H1 (cell line): ENCODE results near the gene OR10H1. TPM values are rescaled to one million over a fixed set of nuclear protein-coding genes. Genes with fewer than 3 reads are reported as not detected.

Source experiments
- CTCF ChIA-PET: fragments of 300-600 bp; sonication (Branson Sonifier 250); formaldehyde crosslinking; loops from one replicate; lab custom pipeline; 2021; ENCODE audit not compliant: partially characterized antibody; lab: Charles Lee
- POLR2A ChIA-PET: fragments of 300-600 bp; sonication (Branson Sonifier 250); formaldehyde crosslinking; loops from one replicate; lab custom pipeline; 2021; ENCODE audit warnings: inconsistent platforms; ENCODE audit not compliant: partially characterized antibody; lab: Charles Lee
- DNase-seq, 2 experiments: peaks; one replicate each; pipeline versions ENCODE4 v3.0.0 to v3.0.0-alpha.2; 2010 to 2022; ENCODE audit warnings: low spot score in 2 of 2, low read depth in 1 of 2, mixed read lengths in 1 of 2
- FAIRE-seq: peaks from 2 replicates; lab custom pipeline; 2011; peaks lifted over from hg19 to GRCh38; lab: Jason Lieb, UNC
- H2AFZ ChIP-seq: 2 replicates; pipeline ENCODE4 v1.8.1; 2012; ENCODE audit warnings: low read length, inconsistent platforms
- H2AK5ac ChIP-seq: 2 replicates; pipeline ENCODE4 v1.6.1; 2013; ENCODE audit warnings: low read depth, low read length
- H2BK120ac ChIP-seq: replicated peaks from 2 replicates; pipeline ENCODE3; 2013; ENCODE audit warnings: low read depth, low read length, inconsistent platforms
- H2BK12ac ChIP-seq: 2 replicates; pipeline ENCODE4 v1.6.1; 2013; ENCODE audit warnings: low read depth, low read length
- H2BK15ac ChIP-seq: 2 replicates; pipeline ENCODE4 v1.6.1; 2013; ENCODE audit warnings: low read length
- H2BK20ac ChIP-seq: 2 replicates; pipeline ENCODE4 v1.6.1; 2013; ENCODE audit warnings: low read length
- H2BK5ac ChIP-seq: 2 replicates; pipeline ENCODE4 v1.6.1; 2013; ENCODE audit warnings: low read depth, low read length
- H3K14ac ChIP-seq: 2 replicates; pipeline ENCODE4 v1.6.1; 2013; ENCODE audit warnings: inconsistent platforms; ENCODE audit not compliant: insufficient read length
- H3K18ac ChIP-seq: 2 replicates; pipeline ENCODE4 v1.6.1; 2013; ENCODE audit warnings: low read length; ENCODE audit errors: extremely low read depth
- H3K23ac ChIP-seq: 2 replicates; pipeline ENCODE4 v1.6.1; 2013; ENCODE audit warnings: inconsistent platforms; ENCODE audit not compliant: insufficient read length
- H3K23me2 ChIP-seq: 2 replicates; pipeline ENCODE4 v1.6.1; 2013; ENCODE audit warnings: low read depth, low read length
- H3K27ac ChIP-seq: 2 replicates; pipeline ENCODE4 v1.6.1; 2011; ENCODE audit warnings: low read depth, low read length, inconsistent platforms
- H3K27me3 ChIP-seq, 4 experiments: replicated peaks in 1 of 4; 1 replicate in 1 of 4; 2 replicates in 3 of 4; pipeline versions ENCODE4 v1.6.1 to v1.8.1; 2011 to 2013; ENCODE audit warnings: low read length in 3 of 4, mild to moderate bottlenecking in 3 of 4, inconsistent platforms in 2 of 4, mixed read lengths in 2 of 4, moderate library complexity in 1 of 4; ENCODE audit not compliant: control insufficient read depth in 3 of 4, insufficient read depth in 3 of 4; ENCODE audit errors: extremely low read depth in 1 of 4
- H3K36me3 ChIP-seq, 4 experiments: 2 replicates each; pipeline versions ENCODE4 v1.6.1 to v1.8.1; 2011 to 2013; ENCODE audit warnings: mild to moderate bottlenecking in 4 of 4, low read length in 3 of 4, moderate library complexity in 2 of 4, control low read depth in 1 of 4, inconsistent platforms in 1 of 4; ENCODE audit not compliant: insufficient read depth in 4 of 4, control insufficient read depth in 2 of 4
- H3K4ac ChIP-seq: replicated peaks from 2 replicates; pipeline ENCODE3; 2013; ENCODE audit warnings: low read length, low read depth, mixed read lengths, inconsistent platforms; ENCODE audit not compliant: insufficient read length
- H3K4me1 ChIP-seq, 4 experiments: replicated peaks in 1 of 4; 1 replicate in 1 of 4; 2 replicates in 3 of 4; pipeline versions ENCODE4 v1.6.1 to v1.8.1; 2011 to 2013; ENCODE audit warnings: low read length in 3 of 4, inconsistent platforms in 2 of 4, mixed read lengths in 1 of 4; ENCODE audit not compliant: insufficient read depth in 4 of 4, control insufficient read depth in 3 of 4
- H3K4me2 ChIP-seq, 2 experiments: 2 replicates each; pipeline versions ENCODE4 v1.6.1 to v1.8.1; 2011 to 2013; ENCODE audit warnings: low read depth in 2 of 2, low read length in 2 of 2, control low read depth in 1 of 2, inconsistent platforms in 1 of 2, mild to moderate bottlenecking in 1 of 2; ENCODE audit not compliant: insufficient read depth in 1 of 2
- H3K4me3 ChIP-seq, 4 experiments: fragments of 200-600, 300-600 bp in 1 of 4; sonication (generic), shearing (Covaris generic), sonication (Bioruptor Twin) in 1 of 4; 2 replicates each; pipeline versions ENCODE4 v1.5.1 to v1.8.1; 2011 to 2016; ENCODE audit warnings: low read length in 4 of 4, low read depth in 3 of 4, control low read depth in 2 of 4, inconsistent platforms in 2 of 4, mild to moderate bottlenecking in 2 of 4, mixed read lengths in 1 of 4, moderate library complexity in 1 of 4; ENCODE audit not compliant: insufficient read depth in 2 of 4; ENCODE audit errors: extremely low read depth in 1 of 4
- H3K56ac ChIP-seq: replicated peaks from 2 replicates; pipeline ENCODE3; 2013; ENCODE audit warnings: low read depth, mild to moderate bottlenecking, mixed read lengths, low read length, inconsistent platforms; ENCODE audit not compliant: insufficient read length
- H3K79me1 ChIP-seq: 2 replicates; pipeline ENCODE4 v1.6.1; 2013; ENCODE audit warnings: low read depth, low read length, control low read depth
- H3K79me2 ChIP-seq, 2 experiments: 2 replicates each; pipeline versions ENCODE4 v1.6.1 to v1.8.1; 2012 to 2013; ENCODE audit warnings: low read length in 2 of 2, mild to moderate bottlenecking in 2 of 2, inconsistent platforms in 1 of 2; ENCODE audit not compliant: insufficient read depth in 2 of 2, control insufficient read depth in 1 of 2
- H3K9ac ChIP-seq, 4 experiments: replicated peaks in 1 of 4; 1 replicate in 1 of 4; 2 replicates in 3 of 4; pipeline versions ENCODE4 v1.6.1 to v1.8.1; 2011 to 2013; ENCODE audit warnings: low read depth in 3 of 4, low read length in 3 of 4, control low read depth in 2 of 4, mild to moderate bottlenecking in 2 of 4, moderate library complexity in 2 of 4, inconsistent platforms in 1 of 4; ENCODE audit errors: extremely low read depth in 1 of 4
- H3K9me3 ChIP-seq, 2 experiments: 2 replicates each; pipeline versions ENCODE4 v1.6.1 to v1.8.1; 2012 to 2013; ENCODE audit warnings: mild to moderate bottlenecking in 2 of 2, moderate library complexity in 2 of 2, control low read depth in 1 of 2, inconsistent platforms in 1 of 2, low read depth in 1 of 2, low read length in 1 of 2, mixed read lengths in 1 of 2; ENCODE audit not compliant: insufficient read depth in 2 of 2
- H4K20me1 ChIP-seq, 2 experiments: replicated peaks in 1 of 2; 2 replicates each; pipeline versions ENCODE3 to v1.8.1; 2011 to 2013; ENCODE audit warnings: inconsistent platforms in 2 of 2, low read length in 2 of 2, mild to moderate bottlenecking in 1 of 2; ENCODE audit not compliant: insufficient read depth in 2 of 2, control insufficient read depth in 1 of 2
- H4K5ac ChIP-seq: 2 replicates; pipeline ENCODE4 v1.6.1; 2013; ENCODE audit warnings: low read length, low read depth, mixed read lengths, inconsistent platforms; ENCODE audit not compliant: insufficient read length
- H4K8ac ChIP-seq: 2 replicates; pipeline ENCODE4 v1.8.0; 2013; ENCODE audit warnings: mild to moderate bottlenecking, moderate library complexity, low read length, inconsistent platforms; ENCODE audit not compliant: insufficient read depth; ENCODE audit errors: extremely low read depth
- H4K91ac ChIP-seq: replicated peaks from 2 replicates; pipeline ENCODE3; 2013; ENCODE audit warnings: low read length, mixed read lengths, inconsistent platforms; ENCODE audit not compliant: insufficient read length
- CEBPB ChIP-seq: IDR thresholded peaks from 2 replicates; pipeline ENCODE4 v1.6.1; 2012; ENCODE audit warnings: low read depth, low read length
- SP1 ChIP-seq: IDR thresholded peaks from 2 replicates; pipeline ENCODE4 v1.6.1; 2011; ENCODE audit warnings: low read depth, low read length
- WGBS, 2 experiments: shearing (Covaris generic) in 1 of 2; methylation state at CpG; one replicate each; pipeline versions ENCODE4 v1.1.6 to v1.1.7; 2013 to 2015; ENCODE audit warnings: low lambda C conversion rate in 2 of 2, mixed read lengths in 2 of 2, inconsistent platforms in 1 of 2, low coverage in 1 of 2, missing lambda C conversion rate in 1 of 2; ENCODE audit not compliant: insufficient replicate concordance in 2 of 2, insufficient coverage in 1 of 2, insufficient read length in 1 of 2; ENCODE audit errors: extremely low coverage in 1 of 2, missing lambda C conversion rate in 1 of 2; 5-methylcytosine and 5-hydroxymethylcytosine counted together
- polyA plus RNA-seq, 7 experiments: library from polyadenylated mRNA; depleted of rRNA in 3 of 7; stranded (reverse) in 5 of 7; unstranded in 2 of 7; fragments of >200 nt in 5 of 7; fragments of 200-250 nt in 2 of 7; gene quantifications; 1 replicate in 5 of 7; 2 replicates in 1 of 7; 4 replicates in 1 of 7; pipeline versions ENCODE4 v1.2.1 to v1.2.3, GENCODE V29; 2011 to 2013; ENCODE audit warnings: missing spikeins in 2 of 7, mixed read lengths in 2 of 7
- total RNA-seq: library from RNA; stranded (reverse); fragmentation: NEBNext Ultra II Directional; extraction: Animal tissue kit (Norgen Biotek cat#: 25700); gene quantifications from 2 replicates; pipeline ENCODE4 v1.2.1, GENCODE V29; 2021

OR10H1 gene
- total and polyA plus RNA-seq, 2 of the 8 experiments (the other 6 are each of a cell fraction or from before 2014, with no cell fraction given): not detected

DNA sequence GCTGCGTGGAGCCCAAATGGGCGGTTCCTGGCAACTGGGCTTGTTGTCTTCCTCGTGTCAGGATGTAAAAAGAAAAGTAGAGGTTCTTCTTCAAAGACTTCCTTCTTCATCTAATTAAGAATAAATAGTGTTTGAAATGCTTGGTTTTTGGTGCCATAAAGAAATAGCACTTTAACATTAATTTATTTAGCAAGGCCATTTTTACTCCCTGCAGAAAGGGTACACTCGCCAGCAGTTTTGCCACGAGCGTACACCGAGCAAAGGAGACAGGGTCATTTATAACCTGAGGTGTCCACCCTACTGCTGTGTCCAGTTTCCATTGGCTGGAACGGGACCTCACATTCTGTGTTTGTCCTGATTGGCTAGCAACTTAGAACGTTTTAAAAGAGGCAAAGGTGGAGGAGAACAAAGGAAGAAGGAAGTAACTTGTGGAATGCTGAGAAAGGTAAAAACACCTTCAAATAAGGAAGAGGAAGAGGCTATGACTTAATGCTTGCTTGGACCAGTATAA is 21.8 kb upstream of the OR10H1 start:
- no peak overlapping the region for H4K5ac ChIP-seq
- no peak overlapping the region for H2BK5ac ChIP-seq
- H2BK120ac ChIP-seq: no peak overlapping the region
- H3K23ac ChIP-seq: no peak overlapping the region
- WGBS, 2 experiments: 84% methylated on average over 9 of the region's 9 CpGs; no CpG with 5 or more reads in 1 of the 2 experiments
- TF ChIP-seq SP1: no peak
- no peak for TF ChIP-seq CEBPB
- no peak overlapping the region for H4K91ac ChIP-seq
- peaks cover 59 to 81% of the 10 kb centered on the region in 2 experiments for H3K9me3 ChIP-seq
- H4K8ac ChIP-seq: no peak overlapping the region
- FAIRE-seq (no peak), DNase-seq (no peak)
- H3K79me1 ChIP-seq: no peaks in the 10 kb centered on the region
- no peak overlapping the region for H3K4ac ChIP-seq
- H2BK15ac ChIP-seq: no peak overlapping the region
- no peak overlapping the region for H2AK5ac ChIP-seq
- H4K20me1 ChIP-seq: no peaks in the 10 kb centered on the region
- H3K27ac ChIP-seq: no peak overlapping the region
- no peaks in the 10 kb centered on the region for H3K27me3 ChIP-seq
- no peak overlapping the region for H3K4me2 ChIP-seq
- no peak overlapping the region for H3K18ac ChIP-seq
- 0 out of 8 replicates have a peak, but pooled peaks cover 0 to 4% (median 0%) of the 10 kb centered on the region in 4 experiments for H3K36me3 ChIP-seq
- no peak overlapping the region for H3K56ac ChIP-seq
- no peak overlapping the region for H2BK20ac ChIP-seq
- H3K4me1 ChIP-seq: no peaks in the 10 kb centered on the region
- H3K23me2 ChIP-seq: no peaks in the 10 kb centered on the region
- CTCF ChIA-PET: no interaction called here
- H3K9ac ChIP-seq: no peak overlapping the region
- POLR2A ChIA-PET: no interaction called here
- H3K14ac ChIP-seq: no peak overlapping the region
- H3K79me2 ChIP-seq: no peaks in the 10 kb centered on the region
- no peak overlapping the region for H2BK12ac ChIP-seq
- no peak overlapping the region for H2AFZ ChIP-seq
- no peak overlapping the region for H3K4me3 ChIP-seq
